Neural cell (in vitro differentiated cells): Measurements from ENCODE around the gene PDCD1. TPM values are rescaled to one million over a fixed set of nuclear protein-coding genes. Genes with fewer than 3 reads are reported as not detected.

Experiments
- H2AFZ ChIP-seq: fragments of 200-600, 300-800 bp; sonication (generic), shearing (Covaris generic); 2 replicates; pipeline ENCODE4 v1.6.0; 2014; ENCODE audit warnings: low read depth, mild to moderate bottlenecking, antibody characterized with exemption, low read length, moderate library complexity
- H3F3A ChIP-seq: fragments of 200-600 bp; shearing (Covaris generic); 2 replicates; pipeline ENCODE4 v1.6.1; 2016; ENCODE audit warnings: mild to moderate bottlenecking, moderate library complexity, mixed read lengths, antibody characterized with exemption, low read length; ENCODE audit not compliant: insufficient read depth, poor library complexity, severe bottlenecking
- H3K27ac ChIP-seq: fragments of 200-600, 300-800 bp; sonication (generic), shearing (Covaris generic); 2 replicates; pipeline ENCODE4 v1.5.1; 2014; ENCODE audit warnings: mild to moderate bottlenecking, low read length, moderate library complexity
- H3K27me3 ChIP-seq: fragments of 300-800, 200-600 bp; sonication (generic), shearing (Covaris generic); 2 replicates; pipeline ENCODE4 v1.6.0; 2014; ENCODE audit warnings: mild to moderate bottlenecking, low read depth, low read length, moderate library complexity; ENCODE audit not compliant: insufficient read depth
- H3K36me3 ChIP-seq: fragments of 300-800, 200-600 bp; sonication (generic), shearing (Covaris generic); 2 replicates; pipeline ENCODE4 v1.5.1; 2014; ENCODE audit warnings: mild to moderate bottlenecking, antibody characterized with exemption, low read length, moderate library complexity; ENCODE audit not compliant: insufficient read depth
- H3K4me2 ChIP-seq: fragments of 300-800, 200-600 bp; sonication (generic), shearing (Covaris generic); 2 replicates; pipeline ENCODE4 v1.6.0; 2014; ENCODE audit warnings: mild to moderate bottlenecking, low read length
- H3K4me3 ChIP-seq: fragments of 300-800, 200-600 bp; sonication (generic), shearing (Covaris generic); 2 replicates; pipeline ENCODE4 v1.5.1; 2014; ENCODE audit warnings: mild to moderate bottlenecking, low read length, moderate library complexity
- H3K79me2 ChIP-seq: fragments of 200-600 bp; shearing (Covaris generic); replicated peaks from 2 replicates; pipeline ENCODE4 v1.6.0; 2014; ENCODE audit warnings: mild to moderate bottlenecking, low read length, moderate library complexity; ENCODE audit not compliant: insufficient read depth
- H3K9ac ChIP-seq: fragments of 300-800, 200-600 bp; sonication (generic), shearing (Covaris generic); 2 replicates; pipeline ENCODE4 v1.6.1; 2016; ENCODE audit warnings: mild to moderate bottlenecking, low read length, mixed read lengths
- H3K9me2 ChIP-seq: fragments of 200-600 bp; shearing (Covaris generic); 2 replicates; pipeline ENCODE4 v1.6.1; 2016; ENCODE audit warnings: mild to moderate bottlenecking, low read length, mixed read lengths; ENCODE audit not compliant: insufficient read depth
- H3K9me3 ChIP-seq: fragments of 200-600, 300-800 bp; sonication (generic), shearing (Covaris generic); 2 replicates; pipeline ENCODE4 v1.6.1; 2016; ENCODE audit warnings: mild to moderate bottlenecking, mixed run types, low read length, moderate library complexity, mixed read lengths
- H4K20me1 ChIP-seq: fragments of 200-600 bp; shearing (Covaris generic); 2 replicates; pipeline ENCODE4 v1.6.1; 2016; ENCODE audit warnings: mild to moderate bottlenecking, mixed run types; ENCODE audit not compliant: insufficient read depth
- EP300 ChIP-seq: fragments of 450-650 bp; conservative IDR thresholded peaks from 2 replicates; pipeline ENCODE4 v1.6.1; 2014; ENCODE audit warnings: antibody characterized with exemption, mild to moderate bottlenecking, moderate library complexity; ENCODE audit not compliant: poor library complexity, severe bottlenecking
- EZH2 ChIP-seq: fragments of 200-600, 300-800 bp; shearing (Covaris generic), sonication (generic); IDR thresholded peaks from 2 replicates; pipeline ENCODE4 v1.6.1; 2014; ENCODE audit warnings: antibody characterized with exemption, low read length, borderline replicate concordance, mild to moderate bottlenecking; ENCODE audit not compliant: insufficient read depth, poor library complexity, severe bottlenecking
- MXI1 ChIP-seq: fragments of 450-650 bp; conservative IDR thresholded peaks from 2 replicates; pipeline ENCODE4 v1.6.1; 2014; ENCODE audit warnings: antibody characterized with exemption, mild to moderate bottlenecking; ENCODE audit not compliant: poor library complexity, severe bottlenecking
- POLR2AphosphoS5 ChIP-seq: IDR thresholded peaks from 2 replicates; pipeline ENCODE4 v1.6.1; 2012
- RAD21 ChIP-seq: fragments of 450-650 bp; conservative IDR thresholded peaks from 2 replicates; pipeline ENCODE4 v1.6.1; 2014; ENCODE audit warnings: antibody characterized with exemption, mild to moderate bottlenecking, moderate library complexity
- SMC3 ChIP-seq: fragments of 450-650 bp; conservative IDR thresholded peaks from 2 replicates; pipeline ENCODE4 v1.6.1; 2014; ENCODE audit warnings: antibody characterized with exemption, mild to moderate bottlenecking, moderate library complexity; ENCODE audit not compliant: poor library complexity
- TAF1 ChIP-seq: IDR thresholded peaks from 2 replicates; pipeline ENCODE4 v1.6.1; 2012; ENCODE audit warnings: low read depth
- polyA plus RNA-seq: library from polyadenylated mRNA; depleted of rRNA; stranded (reverse); fragments of >200 nt; gene quantifications from 2 replicates; pipeline ENCODE4 v1.2.3, GENCODE V29; 2014
- TF ChIP-seq, protein P1 (sequence below): fragments of 450-650 bp; IDR thresholded peaks from 2 replicates; pipeline ENCODE4 v1.5.1; 2014; ENCODE audit warnings: antibody characterized with exemption, mild to moderate bottlenecking, moderate library complexity; ENCODE audit not compliant: poor library complexity, severe bottlenecking
- TF ChIP-seq, protein P2 (sequence below): IDR thresholded peaks from 2 replicates; pipeline ENCODE4 v1.6.1; 2012; ENCODE audit warnings: borderline replicate concordance

PDCD1 gene
- polyA plus RNA-seq, 1 donor from 2014 or later: not detected

DNA sequence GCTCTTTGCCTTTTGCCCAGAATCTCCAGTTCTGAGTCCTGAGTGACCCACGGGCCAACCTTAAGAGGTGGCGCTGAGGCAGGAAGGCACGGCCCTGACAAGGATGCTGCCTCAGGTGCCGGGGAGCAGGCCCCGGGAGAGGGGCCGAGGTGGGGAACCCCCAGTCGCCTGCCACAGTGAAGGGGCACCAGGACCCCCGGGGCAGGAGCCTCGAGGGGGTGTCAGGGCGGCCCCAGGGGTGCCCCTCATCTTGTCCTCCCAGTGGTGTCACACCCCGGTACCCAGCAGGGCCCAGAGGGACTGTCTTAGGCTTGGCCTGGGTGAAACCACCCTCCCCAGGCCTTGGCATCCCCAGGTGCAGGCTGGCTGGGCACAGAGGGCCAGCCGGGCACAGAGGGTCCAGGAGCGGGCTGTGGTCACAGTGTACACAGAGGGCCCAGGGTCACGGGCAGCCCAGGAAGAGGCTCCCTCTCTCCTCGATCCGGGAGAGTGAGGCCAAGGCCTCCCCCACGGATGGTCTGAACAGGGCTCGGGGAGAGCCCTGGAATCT is 1.0 kb downstream of the PDCD1 start (continued):
- TF ChIP-seq SMC3 (no peak), TAF1 (no peak), EZH2 (no peak)

DNA sequence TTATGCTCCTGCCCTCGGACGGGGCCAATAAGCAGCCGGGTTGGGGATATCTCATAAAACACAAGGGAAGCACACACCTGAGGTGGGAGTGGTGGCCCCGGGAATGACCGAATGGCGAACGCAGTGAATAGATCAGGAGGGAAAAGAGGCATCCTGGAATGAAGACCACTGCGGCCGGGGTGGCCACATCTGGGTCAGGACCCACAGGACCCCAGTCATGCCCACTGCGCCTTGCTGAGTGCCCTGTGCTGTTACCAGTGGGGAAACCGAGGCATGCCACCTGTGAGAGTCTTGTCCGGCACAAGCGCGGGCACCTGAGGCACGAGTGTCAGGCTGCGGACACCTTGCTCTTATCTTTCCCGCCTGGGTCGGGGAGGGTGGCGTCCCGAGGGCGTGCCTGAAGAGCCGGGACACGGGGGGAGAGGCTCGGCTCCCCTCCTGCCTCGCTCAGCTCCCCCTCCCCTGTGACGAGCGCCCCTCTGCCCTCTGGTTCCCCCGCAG is 1.6 kb downstream of the PDCD1 start:
- TF ChIP-seq MXI1: no peak
- TF ChIP-seq RAD21: no peak
- no peak for TF ChIP-seq EP300
- TF ChIP-seq EZH2: no peak
- TF ChIP-seq POLR2AphosphoS5: no peak
- TF ChIP-seq, protein P1, sequence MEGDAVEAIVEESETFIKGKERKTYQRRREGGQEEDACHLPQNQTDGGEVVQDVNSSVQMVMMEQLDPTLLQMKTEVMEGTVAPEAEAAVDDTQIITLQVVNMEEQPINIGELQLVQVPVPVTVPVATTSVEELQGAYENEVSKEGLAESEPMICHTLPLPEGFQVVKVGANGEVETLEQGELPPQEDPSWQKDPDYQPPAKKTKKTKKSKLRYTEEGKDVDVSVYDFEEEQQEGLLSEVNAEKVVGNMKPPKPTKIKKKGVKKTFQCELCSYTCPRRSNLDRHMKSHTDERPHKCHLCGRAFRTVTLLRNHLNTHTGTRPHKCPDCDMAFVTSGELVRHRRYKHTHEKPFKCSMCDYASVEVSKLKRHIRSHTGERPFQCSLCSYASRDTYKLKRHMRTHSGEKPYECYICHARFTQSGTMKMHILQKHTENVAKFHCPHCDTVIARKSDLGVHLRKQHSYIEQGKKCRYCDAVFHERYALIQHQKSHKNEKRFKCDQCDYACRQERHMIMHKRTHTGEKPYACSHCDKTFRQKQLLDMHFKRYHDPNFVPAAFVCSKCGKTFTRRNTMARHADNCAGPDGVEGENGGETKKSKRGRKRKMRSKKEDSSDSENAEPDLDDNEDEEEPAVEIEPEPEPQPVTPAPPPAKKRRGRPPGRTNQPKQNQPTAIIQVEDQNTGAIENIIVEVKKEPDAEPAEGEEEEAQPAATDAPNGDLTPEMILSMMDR: no peak
- no peak for TF ChIP-seq SMC3
- TF ChIP-seq TAF1: no peak
- TF ChIP-seq, protein P2, sequence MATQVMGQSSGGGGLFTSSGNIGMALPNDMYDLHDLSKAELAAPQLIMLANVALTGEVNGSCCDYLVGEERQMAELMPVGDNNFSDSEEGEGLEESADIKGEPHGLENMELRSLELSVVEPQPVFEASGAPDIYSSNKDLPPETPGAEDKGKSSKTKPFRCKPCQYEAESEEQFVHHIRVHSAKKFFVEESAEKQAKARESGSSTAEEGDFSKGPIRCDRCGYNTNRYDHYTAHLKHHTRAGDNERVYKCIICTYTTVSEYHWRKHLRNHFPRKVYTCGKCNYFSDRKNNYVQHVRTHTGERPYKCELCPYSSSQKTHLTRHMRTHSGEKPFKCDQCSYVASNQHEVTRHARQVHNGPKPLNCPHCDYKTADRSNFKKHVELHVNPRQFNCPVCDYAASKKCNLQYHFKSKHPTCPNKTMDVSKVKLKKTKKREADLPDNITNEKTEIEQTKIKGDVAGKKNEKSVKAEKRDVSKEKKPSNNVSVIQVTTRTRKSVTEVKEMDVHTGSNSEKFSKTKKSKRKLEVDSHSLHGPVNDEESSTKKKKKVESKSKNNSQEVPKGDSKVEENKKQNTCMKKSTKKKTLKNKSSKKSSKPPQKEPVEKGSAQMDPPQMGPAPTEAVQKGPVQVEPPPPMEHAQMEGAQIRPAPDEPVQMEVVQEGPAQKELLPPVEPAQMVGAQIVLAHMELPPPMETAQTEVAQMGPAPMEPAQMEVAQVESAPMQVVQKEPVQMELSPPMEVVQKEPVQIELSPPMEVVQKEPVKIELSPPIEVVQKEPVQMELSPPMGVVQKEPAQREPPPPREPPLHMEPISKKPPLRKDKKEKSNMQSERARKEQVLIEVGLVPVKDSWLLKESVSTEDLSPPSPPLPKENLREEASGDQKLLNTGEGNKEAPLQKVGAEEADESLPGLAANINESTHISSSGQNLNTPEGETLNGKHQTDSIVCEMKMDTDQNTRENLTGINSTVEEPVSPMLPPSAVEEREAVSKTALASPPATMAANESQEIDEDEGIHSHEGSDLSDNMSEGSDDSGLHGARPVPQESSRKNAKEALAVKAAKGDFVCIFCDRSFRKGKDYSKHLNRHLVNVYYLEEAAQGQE: no peak
- Histone ChIP-seq H3K9me3 (no peaks in the 10 kb centered on the region), H3K36me3 (no peaks in the 10 kb centered on the region), H3K79me2 (no peaks in the 10 kb centered on the region), H3K9me2 (no peaks in the 10 kb centered on the region), H3K4me2 (no peak overlapping the region), H3F3A (no peaks in the 10 kb centered on the region), H3K27me3 (no peaks in the 10 kb centered on the region), H3K27ac (no peak overlapping the region), H3K4me3 (no peak overlapping the region), H3K9ac (no peak overlapping the region), H2AFZ (no peak overlapping the region), H4K20me1 (no peaks in the 10 kb centered on the region)

DNA sequence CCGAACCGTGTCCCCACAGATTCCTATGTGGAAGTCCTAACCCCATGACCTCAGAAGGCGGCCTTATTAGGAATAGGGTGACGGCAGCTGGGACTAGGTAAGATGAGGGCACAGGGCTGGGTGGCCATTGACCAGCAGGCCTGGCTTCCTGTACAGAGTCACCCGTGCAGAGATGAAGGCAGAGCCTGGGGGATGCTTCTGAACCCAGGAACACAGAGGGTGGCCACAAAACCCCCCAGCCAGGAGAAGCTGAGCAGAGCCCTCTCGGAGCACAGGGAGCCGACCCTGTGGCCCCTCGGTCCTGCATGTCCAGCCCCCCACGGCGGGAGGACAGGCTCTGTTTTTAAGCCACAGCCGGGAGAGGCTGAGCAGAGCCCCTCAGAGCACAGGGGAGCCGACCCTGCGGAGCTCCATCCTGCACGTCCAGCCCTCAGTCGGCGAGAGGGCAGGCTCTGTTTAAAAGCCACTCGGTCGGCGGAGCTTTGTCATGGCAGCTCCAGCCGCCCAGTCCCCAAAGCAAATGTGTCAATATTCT is 2.7 kb downstream of the PDCD1 start:
- TF ChIP-seq, protein P2: no peak
- no peak for TF ChIP-seq EZH2
- no peak for TF ChIP-seq RAD21
- TF ChIP-seq POLR2AphosphoS5: no peak
- TF ChIP-seq EP300: no peak
- no peaks in the 10 kb centered on the region for H3K9me3 ChIP-seq
- H3K27ac ChIP-seq: no peak overlapping the region
- no peaks in the 10 kb centered on the region for H3K27me3 ChIP-seq
- H3K79me2 ChIP-seq: no peaks in the 10 kb centered on the region
- no peaks in the 10 kb centered on the region for H4K20me1 ChIP-seq
- no peak overlapping the region for H2AFZ ChIP-seq
- no peak overlapping the region for H3K4me3 ChIP-seq
- no peaks in the 10 kb centered on the region for H3K9me2 ChIP-seq
- no peaks in the 10 kb centered on the region for H3F3A ChIP-seq
- H3K4me2 ChIP-seq: no peak overlapping the region
- H3K36me3 ChIP-seq: no peaks in the 10 kb centered on the region
- no peak overlapping the region for H3K9ac ChIP-seq
